C4-2B (cell line): ENCODE results near the gene RAB3A.

Source experiments
- CTCF ChIP-seq: fragments of 450-650 bp; conservative IDR thresholded peaks from 2 replicates; pipeline ENCODE4 v1.5.1; 2017; ENCODE audit warnings: mild to moderate bottlenecking
- ZFX ChIP-seq: fragments of 450-650 bp; IDR thresholded peaks from 2 replicates; pipeline ENCODE4 v1.6.1; 2017

GRCh38 chr19:18173054-18173571, 30.7 kb downstream of the RAB3A start:
- TF ChIP-seq CTCF (no peak), ZFX (no peak)
